Trophoblast cell (in vitro differentiated cells and primary cell): Measurements from ENCODE around the gene HIBADH.

Experiments
- DNase-seq, 2 donors: peaks; one replicate each; pipeline ENCODE4 v3.0.0-alpha.2; 2016
- H2AFZ ChIP-seq: 2 replicates; pipeline ENCODE4 v1.6.1; 2013; ENCODE audit warnings: low read length, moderate library complexity, mild to moderate bottlenecking; ENCODE audit not compliant: insufficient read depth, poor library complexity
- H2AK5ac ChIP-seq: 2 replicates; pipeline ENCODE4 v1.6.1; 2013; ENCODE audit warnings: mild to moderate bottlenecking, low read length
- H2BK120ac ChIP-seq: 2 replicates; pipeline ENCODE4 v1.6.1; 2013; ENCODE audit warnings: low read length, mild to moderate bottlenecking, moderate library complexity; ENCODE audit not compliant: insufficient read depth, poor library complexity
- H2BK12ac ChIP-seq: 2 replicates; pipeline ENCODE4 v1.6.1; 2013; ENCODE audit warnings: mild to moderate bottlenecking, low read length, moderate library complexity
- H2BK5ac ChIP-seq: 2 replicates; pipeline ENCODE4 v1.6.1; 2013; ENCODE audit warnings: low read length, low read depth, moderate library complexity, mild to moderate bottlenecking; ENCODE audit not compliant: poor library complexity
- H3K14ac ChIP-seq: 2 replicates; pipeline ENCODE4 v1.6.1; 2013; ENCODE audit warnings: mild to moderate bottlenecking, low read length
- H3K18ac ChIP-seq: 2 replicates; pipeline ENCODE4 v1.6.1; 2013; ENCODE audit warnings: mild to moderate bottlenecking, low read length
- H3K23ac ChIP-seq: 2 replicates; pipeline ENCODE4 v1.6.1; 2013; ENCODE audit warnings: low read length
- H3K27ac ChIP-seq: 2 replicates; pipeline ENCODE4 v1.5.1; 2013; ENCODE audit warnings: low read depth, mild to moderate bottlenecking, inconsistent platforms, low read length, moderate library complexity
- H3K27me3 ChIP-seq: 2 replicates; pipeline ENCODE4 v1.6.1; 2013; ENCODE audit warnings: inconsistent platforms, mild to moderate bottlenecking, low read length, moderate library complexity; ENCODE audit not compliant: insufficient read depth
- H3K36me3 ChIP-seq, 2 experiments: 1 replicate in 1 of 2; 2 replicates in 1 of 2; pipeline ENCODE4 v1.6.1; 2013; ENCODE audit warnings: low read length in 2 of 2, mild to moderate bottlenecking in 2 of 2, moderate library complexity in 1 of 2; ENCODE audit not compliant: insufficient read depth in 2 of 2, control insufficient read depth in 1 of 2
- H3K4ac ChIP-seq: 2 replicates; pipeline ENCODE4 v1.6.1; 2013; ENCODE audit warnings: low read depth, mild to moderate bottlenecking, low read length, moderate library complexity
- H3K4me1 ChIP-seq, 2 experiments: 1 replicate in 1 of 2; 2 replicates in 1 of 2; pipeline ENCODE4 v1.6.1; 2013; ENCODE audit warnings: low read length in 2 of 2, mild to moderate bottlenecking in 2 of 2, moderate library complexity in 1 of 2; ENCODE audit not compliant: insufficient read depth in 2 of 2, control insufficient read depth in 1 of 2
- H3K4me2 ChIP-seq: 2 replicates; pipeline ENCODE4 v1.6.1; 2013; ENCODE audit warnings: inconsistent platforms, mild to moderate bottlenecking, low read length, moderate library complexity
- H3K4me3 ChIP-seq: 2 replicates; pipeline ENCODE4 v1.5.1; 2013; ENCODE audit warnings: mild to moderate bottlenecking, low read depth, low read length, inconsistent platforms
- H3K79me1 ChIP-seq: one replicate; pipeline ENCODE4 v1.6.1; 2013; ENCODE audit warnings: low read length
- H3K79me2 ChIP-seq: 2 replicates; pipeline ENCODE4 v1.6.1; 2013; ENCODE audit warnings: low read length, mild to moderate bottlenecking; ENCODE audit not compliant: control insufficient read depth, insufficient read depth, poor library complexity
- H3K9ac ChIP-seq: 2 replicates; pipeline ENCODE4 v1.6.1; 2013; ENCODE audit warnings: mild to moderate bottlenecking, low read length
- H3K9me3 ChIP-seq: 2 replicates; pipeline ENCODE4 v1.6.1; 2013; ENCODE audit warnings: low read depth, mild to moderate bottlenecking, control low read depth, inconsistent platforms, low read length; ENCODE audit not compliant: insufficient read depth
- H4K12ac ChIP-seq: 2 replicates; pipeline ENCODE4 v1.6.1; 2013; ENCODE audit warnings: low read depth, mild to moderate bottlenecking, low read length, moderate library complexity
- H4K8ac ChIP-seq: 2 replicates; pipeline ENCODE4 v1.6.1; 2013; ENCODE audit warnings: low read depth, mild to moderate bottlenecking, low read length, moderate library complexity
- H4K91ac ChIP-seq: one replicate; pipeline ENCODE4 v1.6.1; 2013; ENCODE audit warnings: low read depth, mild to moderate bottlenecking, low read length, moderate library complexity
- WGBS: extraction: QIAGEN DNeasy Blood & Tissue Kit; methylation state at CpG from one replicate; pipeline ENCODE4 v1.1.7; 2013; ENCODE audit warnings: missing lambda C conversion rate; ENCODE audit not compliant: insufficient read length, insufficient coverage; ENCODE audit errors: extremely low coverage; 5-methylcytosine and 5-hydroxymethylcytosine counted together

Gene HIBADH

GRCh38 chr7:27526611-27527347 lies 135.9 kb downstream of the HIBADH start:
- Histone ChIP-seq H3K27ac (no peak overlapping the region), H3K79me2 (no peaks in the 10 kb centered on the region), H3K4ac (no peak overlapping the region), H2BK120ac (no peak overlapping the region), H3K27me3 (no peaks in the 10 kb centered on the region), H4K12ac (no peak overlapping the region), H3K79me1 (no peaks in the 10 kb centered on the region), H3K9ac (no peak overlapping the region), H3K4me3 (no peak overlapping the region), H3K18ac (no peak overlapping the region), H2AK5ac (no peak overlapping the region), H3K23ac (no peak overlapping the region), H3K36me3 (peaks cover 0 to 2% of the 10 kb centered on the region in 2 experiments), H3K4me2 (no peak overlapping the region), H3K9me3 (no peaks in the 10 kb centered on the region), H3K14ac (no peak overlapping the region), H2AFZ (no peak overlapping the region), H2BK12ac (no peak overlapping the region), H4K8ac (no peak overlapping the region), H2BK5ac (no peak overlapping the region), H3K4me1 (peaks cover 0 to 3% of the 10 kb centered on the region in 2 experiments), H4K91ac (no peak overlapping the region)
- no peak for DNase-seq
- no CpG with 5 or more reads among the region's 1 CpG for whole genome bisulfite sequencing

- Histone ChIP-seq H2BK12ac (no peak overlapping the region), H3K23ac (no peak overlapping the region), H4K91ac (no peak overlapping the region), H3K4ac (no peak overlapping the region), H2AFZ (no peak overlapping the region), H3K9ac (no peak overlapping the region), H3K79me1 (no peaks in the 10 kb centered on the region), H3K18ac (no peak overlapping the region), H2BK120ac (no peak overlapping the region), H3K27me3 (no peaks in the 10 kb centered on the region), H3K36me3 (peaks cover 0 to 2% of the 10 kb centered on the region in 2 experiments), H3K4me1 (peaks cover 0 to 3% of the 10 kb centered on the region in 2 experiments), H2BK5ac (no peak overlapping the region), H3K27ac (no peak overlapping the region), H3K9me3 (no peaks in the 10 kb centered on the region), H2AK5ac (no peak overlapping the region), H4K8ac (no peak overlapping the region), H3K79me2 (no peaks in the 10 kb centered on the region), H3K4me3 (no peak overlapping the region), H3K14ac (no peak overlapping the region), H3K4me2 (no peak overlapping the region), H4K12ac (no peak overlapping the region)
- no peak for DNase-seq
- no CpG with 5 or more reads among the region's 5 CpGs for WGBS
These were observed 136.6 kb downstream of the HIBADH start for GRCh38 chr7:27526131-27526530.

- H4K12ac ChIP-seq = no peak overlapping the region
- no peak overlapping the region for H4K91ac ChIP-seq
- no peak overlapping the region for H3K23ac ChIP-seq
- no peak for DNase-seq
- no peaks in the 10 kb centered on the region for H3K79me1 ChIP-seq
- H2AFZ ChIP-seq = no peak overlapping the region
- H3K4me1 ChIP-seq = peaks cover 0 to 3% of the 10 kb centered on the region in 2 experiments
- no peak overlapping the region for H3K18ac ChIP-seq
- no peak overlapping the region for H3K14ac ChIP-seq
- H3K27ac ChIP-seq = no peak overlapping the region
- no peak overlapping the region for H3K4me3 ChIP-seq
- no peak overlapping the region for H4K8ac ChIP-seq
- no peak overlapping the region for H2BK120ac ChIP-seq
- no peak overlapping the region for H2BK5ac ChIP-seq
- no peaks in the 10 kb centered on the region for H3K79me2 ChIP-seq
- H3K9ac ChIP-seq = no peak overlapping the region
- H3K27me3 ChIP-seq = no peaks in the 10 kb centered on the region
- no peak overlapping the region for H3K4me2 ChIP-seq
- H3K36me3 ChIP-seq = no peaks in the 10 kb centered on the region
- no peak overlapping the region for H2BK12ac ChIP-seq
- no peaks in the 10 kb centered on the region for H3K9me3 ChIP-seq
- no peak overlapping the region for H2AK5ac ChIP-seq
- H3K4ac ChIP-seq = no peak overlapping the region
These were observed 139.4 kb downstream of the HIBADH start for GRCh38 chr7:27523321-27523720.

GRCh38 chr7:27522566-27522965 lies 140.1 kb downstream of the HIBADH start:
- no peaks in the 10 kb centered on the region for H3K27me3 ChIP-seq
- H3K9me3 ChIP-seq = no peaks in the 10 kb centered on the region
- H3K4me3 ChIP-seq = no peak overlapping the region
- no peak overlapping the region for H2BK12ac ChIP-seq
- no peak overlapping the region for H2BK120ac ChIP-seq
- H3K9ac ChIP-seq = no peak overlapping the region
- H2AK5ac ChIP-seq = no peak overlapping the region
- H3K27ac ChIP-seq = no peak overlapping the region
- H2AFZ ChIP-seq = no peak overlapping the region
- DNase-seq = no peak
- H2BK5ac ChIP-seq = no peak overlapping the region
- H3K4me2 ChIP-seq = no peak overlapping the region
- no peak overlapping the region for H3K23ac ChIP-seq
- H3K36me3 ChIP-seq = no peaks in the 10 kb centered on the region
- H3K79me2 ChIP-seq = no peaks in the 10 kb centered on the region
- H3K14ac ChIP-seq = no peak overlapping the region
- H3K79me1 ChIP-seq = no peaks in the 10 kb centered on the region
- peaks cover 0 to 3% of the 10 kb centered on the region in 2 experiments for H3K4me1 ChIP-seq
- H4K8ac ChIP-seq = no peak overlapping the region
- H4K91ac ChIP-seq = no peak overlapping the region
- H3K18ac ChIP-seq = no peak overlapping the region
- no peak overlapping the region for H4K12ac ChIP-seq
- no CpG with 5 or more reads among the region's 2 CpGs for WGBS
- H3K4ac ChIP-seq = no peak overlapping the region
